Neural cell (in vitro differentiated cells): Measurements from ENCODE around the gene CLDN24.

ENCODE experiments used
- EZH2 ChIP-seq: fragments of 200-600, 300-800 bp; shearing (Covaris generic), sonication (generic); IDR thresholded peaks from 2 replicates; pipeline ENCODE4 v1.6.1; 2014; ENCODE audit warnings: antibody characterized with exemption, low read length, borderline replicate concordance, mild to moderate bottlenecking; ENCODE audit not compliant: insufficient read depth, poor library complexity, severe bottlenecking
- MXI1 ChIP-seq: fragments of 450-650 bp; conservative IDR thresholded peaks from 2 replicates; pipeline ENCODE4 v1.6.1; 2014; ENCODE audit warnings: antibody characterized with exemption, mild to moderate bottlenecking; ENCODE audit not compliant: poor library complexity, severe bottlenecking
- RAD21 ChIP-seq: fragments of 450-650 bp; conservative IDR thresholded peaks from 2 replicates; pipeline ENCODE4 v1.6.1; 2014; ENCODE audit warnings: antibody characterized with exemption, mild to moderate bottlenecking, moderate library complexity
- TAF1 ChIP-seq: IDR thresholded peaks from 2 replicates; pipeline ENCODE4 v1.6.1; 2012; ENCODE audit warnings: low read depth
- TF ChIP-seq, protein P1 (sequence below): fragments of 450-650 bp; IDR thresholded peaks from 2 replicates; pipeline ENCODE4 v1.5.1; 2014; ENCODE audit warnings: antibody characterized with exemption, mild to moderate bottlenecking, moderate library complexity; ENCODE audit not compliant: poor library complexity, severe bottlenecking

DNA sequence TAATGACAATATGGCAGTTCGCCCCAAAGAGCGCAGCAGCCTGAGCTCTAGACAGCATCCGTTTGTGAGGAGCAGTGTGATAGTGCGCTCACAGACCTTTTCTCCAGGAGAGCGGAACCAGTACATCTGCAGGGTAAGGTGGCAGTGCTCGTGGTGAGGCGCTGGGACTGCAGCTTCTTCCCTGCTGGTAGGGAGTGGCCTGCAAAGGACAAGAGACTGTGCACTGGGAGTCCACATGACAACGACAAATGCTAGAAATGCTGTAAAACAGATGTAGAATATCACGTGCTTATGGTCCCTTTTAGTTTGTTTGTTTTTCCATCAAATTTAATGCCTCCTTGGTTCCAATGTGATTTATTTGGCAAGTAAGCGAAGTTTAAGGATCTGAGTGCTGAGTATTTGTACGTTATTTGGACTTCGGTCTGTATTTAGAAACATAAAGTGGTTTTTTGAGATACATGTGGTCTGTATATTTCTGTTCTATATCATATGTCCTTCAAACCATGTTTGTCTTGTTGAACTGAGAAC lies 37.9 kb downstream of the CLDN24 start:
- TF ChIP-seq EZH2 (no peak), MXI1 (no peak), TAF1 (no peak), RAD21 (no peak)
- TF ChIP-seq, protein P1, sequence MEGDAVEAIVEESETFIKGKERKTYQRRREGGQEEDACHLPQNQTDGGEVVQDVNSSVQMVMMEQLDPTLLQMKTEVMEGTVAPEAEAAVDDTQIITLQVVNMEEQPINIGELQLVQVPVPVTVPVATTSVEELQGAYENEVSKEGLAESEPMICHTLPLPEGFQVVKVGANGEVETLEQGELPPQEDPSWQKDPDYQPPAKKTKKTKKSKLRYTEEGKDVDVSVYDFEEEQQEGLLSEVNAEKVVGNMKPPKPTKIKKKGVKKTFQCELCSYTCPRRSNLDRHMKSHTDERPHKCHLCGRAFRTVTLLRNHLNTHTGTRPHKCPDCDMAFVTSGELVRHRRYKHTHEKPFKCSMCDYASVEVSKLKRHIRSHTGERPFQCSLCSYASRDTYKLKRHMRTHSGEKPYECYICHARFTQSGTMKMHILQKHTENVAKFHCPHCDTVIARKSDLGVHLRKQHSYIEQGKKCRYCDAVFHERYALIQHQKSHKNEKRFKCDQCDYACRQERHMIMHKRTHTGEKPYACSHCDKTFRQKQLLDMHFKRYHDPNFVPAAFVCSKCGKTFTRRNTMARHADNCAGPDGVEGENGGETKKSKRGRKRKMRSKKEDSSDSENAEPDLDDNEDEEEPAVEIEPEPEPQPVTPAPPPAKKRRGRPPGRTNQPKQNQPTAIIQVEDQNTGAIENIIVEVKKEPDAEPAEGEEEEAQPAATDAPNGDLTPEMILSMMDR = no peak
